HepG2 (cell line): ENCODE results near the gene CYB561. TPM values are rescaled to one million over a fixed set of nuclear protein-coding genes. Genes with fewer than 3 reads are reported as not detected.

ENCODE experiments used
- ATAC-seq: fragments of 200-7000 bp; cut with Tn5 transposase; 3 replicates; pipeline ENCODE4 v1.9.1; 2020; ENCODE audit warnings: mild to moderate bottlenecking, moderate library complexity
- BruUV-seq: library from RNA; stranded (reverse); fragments of 400-500 nt; replicated peaks from 2 replicates; lab custom pipeline; 2021; lab: Mats Ljungman, UMichigan
- CTCF ChIA-PET: fragments of 300-600 bp; formaldehyde crosslinking; extraction: SDS; loops from one replicate; lab custom pipeline; 2021; ENCODE audit warnings: low total read pairs, inconsistent platforms, low intra/inter-chr PET ratio; lab: Yijun Ruan, JAX
- POLR2A ChIA-PET: fragments of 350-600 bp; sonication (Branson Sonifier 250); formaldehyde crosslinking; loops from one replicate; lab custom pipeline; 2020; ENCODE audit warnings: antibody characterized with exemption, inconsistent platforms; lab: Yijun Ruan, JAX
- DNase-seq: peaks from one replicate; pipeline ENCODE4 v3.0.0-alpha.2; 2015; ENCODE audit warnings: low spot score
- FAIRE-seq: peaks from 3 replicates; lab custom pipeline; 2011; peaks lifted over from hg19 to GRCh38; lab: Jason Lieb, UNC
- H2AFZ ChIP-seq: one replicate; pipeline ENCODE4 v1.6.1; 2011; ENCODE audit warnings: low read length, inconsistent platforms
- H3K27ac ChIP-seq: fragments of 300-600 bp; 3 replicates; pipeline ENCODE4 v1.8.0; 2011; ENCODE audit warnings: mixed run types, mild to moderate bottlenecking, mixed read lengths, low read length, inconsistent platforms; ENCODE audit not compliant: insufficient read depth; ENCODE audit errors: extremely low read length
- H3K27me3 ChIP-seq, 2 experiments: fragments of 200-600 bp in 1 of 2; 2 replicates in 1 of 2; 3 replicates in 1 of 2; pipeline versions ENCODE4 v1.6.0 to v1.8.0; 2011; ENCODE audit warnings: low read length in 2 of 2, mild to moderate bottlenecking in 2 of 2, moderate library complexity in 2 of 2, inconsistent platforms in 1 of 2; ENCODE audit not compliant: insufficient read depth in 2 of 2, control insufficient read depth in 1 of 2
- H3K36me3 ChIP-seq, 2 experiments: fragments of 200-600 bp in 1 of 2; replicated peaks in 1 of 2; 2 replicates in 1 of 2; 3 replicates in 1 of 2; pipeline versions ENCODE4 v1.5.1 to v1.8.0; 2011; ENCODE audit warnings: low read length in 2 of 2, inconsistent platforms in 1 of 2; ENCODE audit not compliant: insufficient read depth in 2 of 2, control insufficient read depth in 1 of 2
- H3K4me1 ChIP-seq: 2 replicates; pipeline ENCODE4 v1.5.1; 2012; ENCODE audit warnings: low read length, inconsistent platforms; ENCODE audit not compliant: insufficient read depth
- H3K4me2 ChIP-seq: 2 replicates; pipeline ENCODE4 v1.6.0; 2011; ENCODE audit warnings: low read depth, low read length, inconsistent platforms
- H3K4me3 ChIP-seq, 3 experiments: fragments of 200-600 bp in 1 of 3; sonication (generic), shearing (Covaris generic) in 1 of 3; replicated peaks in 1 of 3; 2 replicates each; pipeline ENCODE4 v1.5.1; 2011 to 2016; ENCODE audit warnings: low read length in 3 of 3, inconsistent platforms in 2 of 3, low read depth in 2 of 3, mild to moderate bottlenecking in 2 of 3, control low read depth in 1 of 3, mixed read lengths in 1 of 3; ENCODE audit not compliant: insufficient read depth in 1 of 3
- H3K79me2 ChIP-seq: one replicate; pipeline ENCODE4 v1.6.1; 2011; ENCODE audit warnings: low read length, inconsistent platforms; ENCODE audit not compliant: insufficient read depth
- H3K9ac ChIP-seq: 2 replicates; pipeline ENCODE4 v1.6.0; 2011; ENCODE audit warnings: mild to moderate bottlenecking, low read depth, low read length, inconsistent platforms; ENCODE audit not compliant: insufficient read depth
- H3K9me3 ChIP-seq: 2 replicates; pipeline ENCODE4 v1.5.1; 2012; ENCODE audit warnings: mild to moderate bottlenecking, low read length
- H4K20me1 ChIP-seq: 2 replicates; pipeline ENCODE4 v1.6.0; 2011; ENCODE audit warnings: inconsistent platforms, mild to moderate bottlenecking, low read length, moderate library complexity; ENCODE audit not compliant: insufficient read depth
- ASH2L ChIP-seq: fragments of 300-600, 200-600 bp; sonication (generic); IDR thresholded peaks from 2 replicates; pipeline ENCODE4 v1.7.0; 2017; ENCODE audit warnings: low read depth, mild to moderate bottlenecking, moderate library complexity, mixed read lengths, low read length; ENCODE audit not compliant: insufficient read length
- HNRNPL ChIP-seq: fragments of 200-400 bp; formaldehyde crosslinking; IDR thresholded peaks from 2 replicates; pipeline ENCODE4 v1.6.1; 2017; ENCODE audit warnings: mild to moderate bottlenecking, low read depth, low read length
- NFE2L1 ChIP-seq: sonication (generic); formaldehyde crosslinking; IDR thresholded peaks from 2 replicates; pipeline ENCODE4 v1.4.0; 2020; ENCODE audit warnings: missing genetic modification reagents, mild to moderate bottlenecking, borderline replicate concordance
- RFXAP ChIP-seq: sonication (generic); formaldehyde crosslinking; IDR thresholded peaks from 2 replicates; pipeline ENCODE4 v1.4.0; 2020; ENCODE audit warnings: missing genetic modification reagents, borderline replicate concordance
- SALL2 ChIP-seq: sonication (generic); formaldehyde crosslinking; IDR thresholded peaks from 2 replicates; pipeline ENCODE4 v1.8.1; 2023; ENCODE audit warnings: mild to moderate bottlenecking, missing genetic modification reagents, inconsistent platforms
- ZNF652 ChIP-seq: IDR thresholded peaks from 2 replicates; pipeline ENCODE4 v1.6.1; 2016; ENCODE audit warnings: low read depth, borderline replicate concordance
- ZNF703 ChIP-seq: sonication (generic); formaldehyde crosslinking; IDR thresholded peaks from 2 replicates; pipeline ENCODE4 v1.5.1; 2020; ENCODE audit warnings: missing genetic modification reagents, mild to moderate bottlenecking, moderate library complexity, borderline replicate concordance
- ZNF720 ChIP-seq: sonication (generic); formaldehyde crosslinking; IDR thresholded peaks from 2 replicates; pipeline ENCODE4 v1.4.0; 2020; ENCODE audit warnings: missing genetic modification reagents
- WGBS: methylation state at CpG from one replicate; pipeline ENCODE4 v1.1.6; 2017; ENCODE audit warnings: low lambda C conversion rate; 5-methylcytosine and 5-hydroxymethylcytosine counted together
- in situ Hi-C: cut with HindIII; loops from 2 replicates; pipeline ENCODE4 v1.10.0; 2017; ENCODE audit warnings: low pct_unique_long_range_greater_than_20kb; ENCODE audit not compliant: extremely low pct_ligation_motif_present
- intact Hi-C: fragments of 100-400 bp; cut with micrococcal nuclease; formaldehyde crosslinking; loops from one replicate; pipeline ENCODE4 v1.10.0; 2022; ENCODE audit not compliant: unreplicated experiment
- polyA plus RNA-seq, 8 experiments: library from polyadenylated mRNA; depleted of rRNA in 3 of 8; stranded (reverse) in 7 of 8; unstranded in 1 of 8; fragments of >200 nt; fragmentation: Illumina TruSeq in 4 of 8; extraction: Trizol in 4 of 8; gene quantifications; 2 replicates each; pipeline versions ENCODE4 v1.2.1 to v1.2.3, GENCODE V29; 2011 to 2016; ENCODE audit warnings: low read depth in 4 of 8, missing spikeins in 1 of 8, mixed read lengths in 1 of 8; ENCODE audit not compliant: insufficient read depth in 1 of 8
- total RNA-seq, 5 experiments: library from RNA; depleted of rRNA; stranded (reverse); fragments of >200 nt; fragmentation: Illumina TruSeq; extraction: Trizol; gene quantifications; 2 replicates each; pipeline ENCODE4 v1.2.3, GENCODE V29; 2016; ENCODE audit warnings: low read depth in 1 of 5
- TF ChIP-seq, protein P1 (sequence below): sonication (generic); formaldehyde crosslinking; IDR thresholded peaks from 2 replicates; pipeline ENCODE4 v1.5.1; 2020; ENCODE audit warnings: missing genetic modification reagents, mild to moderate bottlenecking, borderline replicate concordance

The CYB561 gene
- total and polyA plus RNA-seq, 2 of the 13 experiments (the other 11 are each of a cell fraction or from before 2014, with no cell fraction given): 1.5 to 6.7 TPM

DNA sequence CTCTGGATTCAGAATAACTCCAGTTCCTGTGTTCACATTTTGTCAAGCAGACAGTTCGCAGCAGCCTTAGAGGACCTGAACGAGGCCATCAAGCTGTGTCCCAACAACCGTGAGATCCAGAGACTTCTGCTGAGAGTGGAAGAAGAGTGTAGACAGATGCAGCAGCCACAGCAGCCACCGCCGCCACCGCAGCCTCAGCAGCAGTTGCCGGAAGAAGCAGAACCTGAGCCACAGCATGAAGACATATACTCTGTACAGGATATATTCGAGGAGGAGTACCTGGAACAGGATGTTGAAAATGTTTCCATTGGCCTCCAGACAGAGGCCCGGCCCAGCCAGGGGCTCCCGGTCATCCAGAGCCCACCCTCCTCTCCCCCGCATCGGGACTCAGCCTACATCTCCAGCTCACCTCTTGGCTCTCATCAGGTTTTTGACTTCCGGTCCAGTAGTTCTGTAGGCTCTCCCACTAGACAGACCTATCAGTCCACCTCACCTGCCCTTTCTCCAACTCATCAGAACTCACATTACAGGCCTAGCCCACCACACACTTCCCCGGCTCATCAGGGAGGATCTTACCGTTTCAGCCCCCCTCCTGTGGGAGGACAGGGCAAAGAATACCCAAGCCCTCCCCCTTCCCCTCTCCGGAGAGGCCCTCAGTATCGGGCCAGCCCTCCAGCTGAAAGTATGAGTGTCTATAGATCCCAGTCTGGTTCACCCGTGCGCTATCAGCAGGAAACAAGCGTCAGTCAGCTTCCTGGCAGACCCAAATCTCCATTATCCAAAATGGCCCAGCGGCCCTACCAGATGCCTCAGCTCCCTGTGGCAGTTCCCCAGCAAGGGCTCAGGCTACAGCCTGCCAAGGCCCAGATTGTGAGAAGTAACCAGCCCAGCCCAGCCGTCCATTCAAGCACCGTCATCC lies 25.9 kb downstream of the CYB561 start:
- Histone ChIP-seq H3K9me3 (no peaks in the 10 kb centered on the region), H3K9ac (no peak overlapping the region), H3K27ac (no peak overlapping the region), H2AFZ (no peak overlapping the region)
- POLR2A ChIA-PET: no interaction called here
- no peak for TF ChIP-seq ASH2L
- TF ChIP-seq ZNF720 (CRISPR knock-in tag): no peak
- TF ChIP-seq NFE2L1: no peak
- TF ChIP-seq ZNF703 (CRISPR knock-in tag): no peak
- TF ChIP-seq ZNF652: no peak
- TF ChIP-seq, protein P1, sequence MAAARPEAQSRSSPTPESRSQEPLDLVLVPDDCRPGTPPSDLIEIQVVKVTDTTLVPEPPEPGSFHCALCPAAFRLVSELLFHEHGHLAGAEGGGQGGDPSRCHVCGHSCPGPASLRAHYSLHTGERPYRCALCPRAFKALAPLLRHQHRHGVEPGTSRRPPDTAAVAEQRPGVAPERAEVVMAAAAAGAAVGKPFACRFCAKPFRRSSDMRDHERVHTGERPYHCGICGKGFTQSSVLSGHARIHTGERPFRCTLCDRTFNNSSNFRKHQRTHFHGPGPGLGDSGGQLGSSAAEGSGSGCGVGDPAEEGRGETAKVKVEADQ: no peak
- TF ChIP-seq RFXAP: no peak
- no peak for TF ChIP-seq SALL2 (CRISPR knock-in tag)
- TF ChIP-seq HNRNPL: no peak
- TF ChIP-seq, all 625 proteins: peak for 0
- no peak for FAIRE-seq
- ATAC-seq: no peak
- intact Hi-C loops (loop anchor here (5.0 to 10.0 kb wide), 4 partner anchors 155 to 445 kb away; partner anchors contain the start of genes CCDC47 and DDX42), in situ Hi-C loops (loop anchor here (5.0 to 10.0 kb wide), 3 partner anchors 57 to 275 kb away; partner anchors contain the start of gene ACE)
- Histone ChIP-seq H3K4me2 (no peak overlapping the region), H3K36me3 (no peaks in the 10 kb centered on the region), H3K4me3 (no peak overlapping the region), H3K27me3 (peaks cover 20 to 98% of the 10 kb centered on the region in 2 experiments), H3K4me1 (no peaks in the 10 kb centered on the region), H3K79me2 (no peaks in the 10 kb centered on the region), H4K20me1 (no peaks in the 10 kb centered on the region)
- no TSS peak for BruUV-seq
- DNase-seq: no peak
- CTCF ChIA-PET: no interaction called here
- WGBS: 48% methylated on average over 23 of the region's 23 CpGs
